HCT116 (cell line): ENCODE measurements around the gene MED25. TPM values are rescaled to one million over a fixed set of nuclear protein-coding genes. Genes with fewer than 3 reads are reported as not detected.

ENCODE experiments used
- ATAC-seq: fragments of 200-7000 bp; cut with Tn5 transposase; 2 replicates; pipeline ENCODE4 v1.9.1; 2020; ENCODE audit warnings: mild to moderate bottlenecking, moderate library complexity
- BruUV-seq: library from RNA; stranded (reverse); fragments of 400-500 nt; replicated peaks from 2 replicates; lab custom pipeline; 2021; lab: Mats Ljungman, UMichigan
- CTCF ChIA-PET: fragments of 300-600 bp; sonication (Branson Sonifier 250); formaldehyde crosslinking; loops from one replicate; lab custom pipeline; 2021; ENCODE audit warnings: antibody characterized with exemption; lab: Charles Lee
- POLR2A ChIA-PET: fragments of 300-600, 350-600 bp; sonication (Branson Sonifier 250); formaldehyde crosslinking; loops from one replicate; lab custom pipeline; 2021; ENCODE audit warnings: antibody characterized with exemption; lab: Charles Lee
- RAD21 ChIA-PET, 2 experiments: fragments of 300-600 bp; sonication (Branson Sonifier 250); formaldehyde crosslinking; loops; one replicate each; lab custom pipeline; 2023; ENCODE audit warnings: low total read pairs in 2 of 2; ENCODE audit not compliant: uncharacterized antibody in 2 of 2, unreplicated experiment in 2 of 2, low non-redundant PET in 1 of 2; lab: Charles Lee
- DNase-seq: peaks from one replicate; pipeline ENCODE4 v3.0.0-alpha.2; 2010; ENCODE audit warnings: low read depth, low spot score
- H2AFZ ChIP-seq: fragments of 200-600 bp; shearing (Covaris generic), sonication (generic); 2 replicates; pipeline ENCODE4 v1.6.1; 2017; ENCODE audit warnings: low read depth, mixed run types, mixed read lengths, antibody characterized with exemption, low read length; ENCODE audit not compliant: poor library complexity, severe bottlenecking
- H3K27ac ChIP-seq: 2 replicates; pipeline ENCODE4 v1.5.1; 2012; ENCODE audit warnings: low read depth, low read length
- H3K27me3 ChIP-seq: fragments of 200-600 bp; sonication (generic); 2 replicates; pipeline ENCODE4 v1.6.1; 2016; ENCODE audit warnings: mixed run types, low read length, mixed read lengths; ENCODE audit not compliant: insufficient read depth
- H3K36me3 ChIP-seq, 2 experiments: fragments of 200-500 bp in 1 of 2; fragments of 200-600 bp in 1 of 2; sonication (Bioruptor generic) in 1 of 2; sonication (generic) in 1 of 2; 2 replicates each; pipeline versions ENCODE4 v1.5.1 to v1.6.1; 2014 to 2016; ENCODE audit warnings: low read length in 2 of 2, inconsistent platforms in 1 of 2, mixed read lengths in 1 of 2, mixed run types in 1 of 2; ENCODE audit not compliant: insufficient read depth in 2 of 2, control insufficient read depth in 1 of 2
- H3K4me1 ChIP-seq, 2 experiments: fragments of 200-600 bp in 1 of 2; sonication (generic) in 1 of 2; 2 replicates each; pipeline versions ENCODE4 v1.5.1 to v1.6.1; 2012 to 2017; ENCODE audit warnings: low read length in 2 of 2, inconsistent platforms in 1 of 2, mild to moderate bottlenecking in 1 of 2, mixed read lengths in 1 of 2, mixed run types in 1 of 2, moderate library complexity in 1 of 2; ENCODE audit not compliant: insufficient read depth in 2 of 2, control insufficient read depth in 1 of 2
- H3K4me2 ChIP-seq: fragments of 200-600 bp; sonication (generic); 2 replicates; pipeline ENCODE4 v1.6.1; 2017; ENCODE audit warnings: mixed run types, low read length, mixed read lengths
- H3K4me3 ChIP-seq, 2 experiments: fragments of 200-600 bp in 1 of 2; sonication (generic) in 1 of 2; replicated peaks in 1 of 2; 2 replicates each; pipeline ENCODE4 v1.5.1; 2011 to 2016; ENCODE audit warnings: low read length in 2 of 2, control low read depth in 1 of 2, low read depth in 1 of 2, mild to moderate bottlenecking in 1 of 2, mixed read lengths in 1 of 2, mixed run types in 1 of 2
- H3K79me2 ChIP-seq: fragments of 200-600 bp; sonication (generic); 2 replicates; pipeline ENCODE4 v1.6.1; 2017; ENCODE audit warnings: mild to moderate bottlenecking, mixed run types, low read length, moderate library complexity, mixed read lengths; ENCODE audit not compliant: insufficient read depth
- H3K9ac ChIP-seq: fragments of 200-600 bp; sonication (generic); 2 replicates; pipeline ENCODE4 v1.6.1; 2016; ENCODE audit warnings: low read length, mixed read lengths
- H3K9me2 ChIP-seq: fragments of 200-600 bp; sonication (generic), shearing (Covaris generic); 2 replicates; pipeline ENCODE4 v1.6.1; 2017; ENCODE audit warnings: mixed run types, mild to moderate bottlenecking, moderate library complexity; ENCODE audit not compliant: insufficient read depth
- H3K9me3 ChIP-seq, 2 experiments: fragments of 200-500 bp in 1 of 2; fragments of 200-600 bp in 1 of 2; sonication (Bioruptor generic) in 1 of 2; sonication (generic) in 1 of 2; 2 replicates each; pipeline ENCODE4 v1.6.1; 2014 to 2017; ENCODE audit warnings: low read length in 2 of 2, mixed read lengths in 2 of 2, inconsistent platforms in 1 of 2, low read depth in 1 of 2, mild to moderate bottlenecking in 1 of 2, mixed run types in 1 of 2, moderate library complexity in 1 of 2; ENCODE audit not compliant: control insufficient read depth in 1 of 2, insufficient read depth in 1 of 2
- H4K20me1 ChIP-seq: fragments of 200-600 bp; sonication (generic), shearing (Covaris generic); 2 replicates; pipeline ENCODE4 v1.6.1; 2017; ENCODE audit warnings: mixed run types, mild to moderate bottlenecking, moderate library complexity; ENCODE audit not compliant: insufficient read depth
- CBX3 ChIP-seq: IDR thresholded peaks from 2 replicates; pipeline ENCODE4 v1.6.1; 2012; ENCODE audit warnings: low read depth
- POLR2AphosphoS5 ChIP-seq: IDR thresholded peaks from 2 replicates; pipeline ENCODE4 v1.6.1; 2011; ENCODE audit warnings: mild to moderate bottlenecking, low read depth, low read length, moderate library complexity
- RAD21 ChIP-seq: IDR thresholded peaks from 2 replicates; pipeline ENCODE4 v1.6.1; 2012; ENCODE audit warnings: low read depth, mild to moderate bottlenecking
- SIN3A ChIP-seq: IDR thresholded peaks from 2 replicates; pipeline ENCODE4 v1.6.1; 2012; ENCODE audit warnings: low read depth
- SP1 ChIP-seq: IDR thresholded peaks from 2 replicates; pipeline ENCODE4 v1.6.1; 2012; ENCODE audit warnings: low read depth
- SRF ChIP-seq: IDR thresholded peaks from 2 replicates; pipeline ENCODE4 v1.6.1; 2012; ENCODE audit warnings: low read depth
- intact Hi-C: fragments of 100-400 bp; cut with micrococcal nuclease; formaldehyde crosslinking; loops from 2 replicates; pipeline ENCODE4 v1.10.0; 2022
- total RNA-seq: library from RNA; stranded (reverse); gene quantifications from one replicate; pipeline ENCODE4 v1.2.1, GENCODE V29; 2021; ENCODE audit not compliant: unreplicated experiment
- TF ChIP-seq, protein P1 (sequence below), 3 experiments: fragments of 200-600 bp in 1 of 3; sonication (generic) in 1 of 3; IDR thresholded peaks in 2 of 3; conservative IDR thresholded peaks in 1 of 3; 2 replicates each; pipeline ENCODE4 v1.5.1; 2012 to 2017; ENCODE audit warnings: low read depth in 2 of 3, low read length in 2 of 3, antibody characterized with exemption in 1 of 3, borderline replicate concordance in 1 of 3, control low read depth in 1 of 3, mild to moderate bottlenecking in 1 of 3, mixed read lengths in 1 of 3, mixed run types in 1 of 3, moderate library complexity in 1 of 3; ENCODE audit not compliant: insufficient read depth in 1 of 3
- TF ChIP-seq, protein P2 (sequence below): IDR thresholded peaks from 2 replicates; pipeline ENCODE4 v1.6.1; 2012; ENCODE audit warnings: low read depth

The MED25 gene
- total RNA-seq, 1 experiment from 2014 or later = 77.7 TPM

DNA sequence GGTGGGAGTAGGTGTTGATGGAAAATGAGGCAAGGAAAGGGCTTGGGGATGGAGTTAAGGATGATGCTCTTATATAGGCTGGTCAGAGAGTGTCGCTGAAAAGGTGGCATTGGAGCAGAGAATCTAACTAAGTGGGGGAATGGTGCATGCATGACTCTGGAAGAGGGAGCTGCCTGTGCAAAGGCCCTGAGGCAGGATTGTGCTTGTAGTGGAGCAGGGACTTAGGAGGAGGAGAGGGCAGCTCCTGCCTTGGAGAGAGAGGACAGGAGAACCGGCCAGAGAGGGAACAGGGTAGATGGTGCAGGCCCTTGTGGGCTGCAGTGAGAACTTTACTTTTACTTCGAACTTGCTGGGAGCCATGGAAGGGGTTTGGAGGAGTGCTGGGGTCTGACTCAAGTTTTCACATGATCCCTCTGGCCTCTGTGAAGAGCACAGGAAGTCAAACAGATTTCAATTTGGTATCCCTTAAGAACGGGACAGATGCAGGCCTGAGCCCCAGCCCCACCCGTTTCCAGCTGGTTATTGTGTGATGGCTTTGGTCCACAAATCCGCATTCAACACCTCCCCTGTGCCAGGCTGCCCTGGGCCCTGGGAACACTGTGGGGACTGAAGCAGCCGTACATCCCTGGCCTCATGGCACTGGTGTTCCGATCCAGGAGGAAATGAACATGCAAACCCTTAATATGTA, 44.3 kb upstream of the MED25 start:
- no peak overlapping the region for H3K9ac ChIP-seq
- no peak overlapping the region for H3K4me2 ChIP-seq
- intact Hi-C loops = no loop called here
- CTCF ChIA-PET = no interaction called here
- TF ChIP-seq, protein P1, sequence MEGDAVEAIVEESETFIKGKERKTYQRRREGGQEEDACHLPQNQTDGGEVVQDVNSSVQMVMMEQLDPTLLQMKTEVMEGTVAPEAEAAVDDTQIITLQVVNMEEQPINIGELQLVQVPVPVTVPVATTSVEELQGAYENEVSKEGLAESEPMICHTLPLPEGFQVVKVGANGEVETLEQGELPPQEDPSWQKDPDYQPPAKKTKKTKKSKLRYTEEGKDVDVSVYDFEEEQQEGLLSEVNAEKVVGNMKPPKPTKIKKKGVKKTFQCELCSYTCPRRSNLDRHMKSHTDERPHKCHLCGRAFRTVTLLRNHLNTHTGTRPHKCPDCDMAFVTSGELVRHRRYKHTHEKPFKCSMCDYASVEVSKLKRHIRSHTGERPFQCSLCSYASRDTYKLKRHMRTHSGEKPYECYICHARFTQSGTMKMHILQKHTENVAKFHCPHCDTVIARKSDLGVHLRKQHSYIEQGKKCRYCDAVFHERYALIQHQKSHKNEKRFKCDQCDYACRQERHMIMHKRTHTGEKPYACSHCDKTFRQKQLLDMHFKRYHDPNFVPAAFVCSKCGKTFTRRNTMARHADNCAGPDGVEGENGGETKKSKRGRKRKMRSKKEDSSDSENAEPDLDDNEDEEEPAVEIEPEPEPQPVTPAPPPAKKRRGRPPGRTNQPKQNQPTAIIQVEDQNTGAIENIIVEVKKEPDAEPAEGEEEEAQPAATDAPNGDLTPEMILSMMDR (IDR thresholded peaks at IDR 0.05 in 2 of 3, conservative IDR thresholded peaks at IDR 0.05 in 1 of 3; ENCODE audit: borderline replicate concordance in 1 of 3, insufficient read depth in 1 of 3, low read depth in 2 of 3, low read length in 2 of 3) = no peak
- TF ChIP-seq SRF (no peak), SP1 (no peak), CBX3 (no peak), POLR2AphosphoS5 (no peak), SIN3A (no peak), RAD21 (no peak)
- TF ChIP-seq, protein P2, sequence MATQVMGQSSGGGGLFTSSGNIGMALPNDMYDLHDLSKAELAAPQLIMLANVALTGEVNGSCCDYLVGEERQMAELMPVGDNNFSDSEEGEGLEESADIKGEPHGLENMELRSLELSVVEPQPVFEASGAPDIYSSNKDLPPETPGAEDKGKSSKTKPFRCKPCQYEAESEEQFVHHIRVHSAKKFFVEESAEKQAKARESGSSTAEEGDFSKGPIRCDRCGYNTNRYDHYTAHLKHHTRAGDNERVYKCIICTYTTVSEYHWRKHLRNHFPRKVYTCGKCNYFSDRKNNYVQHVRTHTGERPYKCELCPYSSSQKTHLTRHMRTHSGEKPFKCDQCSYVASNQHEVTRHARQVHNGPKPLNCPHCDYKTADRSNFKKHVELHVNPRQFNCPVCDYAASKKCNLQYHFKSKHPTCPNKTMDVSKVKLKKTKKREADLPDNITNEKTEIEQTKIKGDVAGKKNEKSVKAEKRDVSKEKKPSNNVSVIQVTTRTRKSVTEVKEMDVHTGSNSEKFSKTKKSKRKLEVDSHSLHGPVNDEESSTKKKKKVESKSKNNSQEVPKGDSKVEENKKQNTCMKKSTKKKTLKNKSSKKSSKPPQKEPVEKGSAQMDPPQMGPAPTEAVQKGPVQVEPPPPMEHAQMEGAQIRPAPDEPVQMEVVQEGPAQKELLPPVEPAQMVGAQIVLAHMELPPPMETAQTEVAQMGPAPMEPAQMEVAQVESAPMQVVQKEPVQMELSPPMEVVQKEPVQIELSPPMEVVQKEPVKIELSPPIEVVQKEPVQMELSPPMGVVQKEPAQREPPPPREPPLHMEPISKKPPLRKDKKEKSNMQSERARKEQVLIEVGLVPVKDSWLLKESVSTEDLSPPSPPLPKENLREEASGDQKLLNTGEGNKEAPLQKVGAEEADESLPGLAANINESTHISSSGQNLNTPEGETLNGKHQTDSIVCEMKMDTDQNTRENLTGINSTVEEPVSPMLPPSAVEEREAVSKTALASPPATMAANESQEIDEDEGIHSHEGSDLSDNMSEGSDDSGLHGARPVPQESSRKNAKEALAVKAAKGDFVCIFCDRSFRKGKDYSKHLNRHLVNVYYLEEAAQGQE = no peak
- H3K9me3 ChIP-seq = no peaks in the 10 kb centered on the region
- H3K79me2 ChIP-seq = peaks cover 20% of the 10 kb centered on the region
- ATAC-seq (no peak), DNase-seq (no peak)
- no peak overlapping the region for H3K27ac ChIP-seq
- no peaks in the 10 kb centered on the region for H4K20me1 ChIP-seq
- BruUV-seq = no TSS peak
- H3K27me3 ChIP-seq = no peaks in the 10 kb centered on the region
- H3K36me3 ChIP-seq = no peaks in the 10 kb centered on the region; a peak in 1 of 4 replicates
- POLR2A ChIA-PET = no interaction called here
- no peak overlapping the region for H3K4me3 ChIP-seq
- RAD21 ChIA-PET = no interaction called here
- no peaks in the 10 kb centered on the region for H3K4me1 ChIP-seq
- no peaks in the 10 kb centered on the region for H3K9me2 ChIP-seq
- no peak overlapping the region for H2AFZ ChIP-seq
